T-helper 17 cell (primary cell): ENCODE results near the gene FGF13. TPM values are rescaled to one million over a fixed set of nuclear protein-coding genes. Genes with fewer than 3 reads are reported as not detected.
A peak's percentile ranks its signal among the peaks of the same experiment; 100 is the strongest.

Source experiments
- ATAC-seq: fragments of 150-1000 bp; cut with Tn5 transposase; 2 replicates; pipeline ENCODE4 v1.10.0; 2021; ENCODE audit warnings: mild to moderate bottlenecking, moderate library complexity
- DNase-seq, 3 donors: peaks; one replicate each; pipeline versions ENCODE4 v3.0.0 to v3.0.0-alpha.2; 2020 to 2021
- H3K9me3 ChIP-seq: one replicate; pipeline ENCODE4 v1.7.0; 2013; ENCODE audit warnings: low read length, mild to moderate bottlenecking; ENCODE audit not compliant: control insufficient read depth, poor library complexity, severe bottlenecking
- H3K27ac Mint-ChIP-seq: one replicate; pipeline ENCODE4 v1.8.0; 2022; ENCODE audit warnings: mild to moderate bottlenecking, moderate library complexity, mixed read lengths
- H3K27me3 Mint-ChIP-seq: one replicate; pipeline ENCODE4 v1.8.0; 2022; ENCODE audit warnings: mixed read lengths
- H3K36me3 Mint-ChIP-seq: one replicate; pipeline ENCODE4 v1.8.0; 2022; ENCODE audit warnings: low read depth, mixed read lengths
- H3K4me1 Mint-ChIP-seq: one replicate; pipeline ENCODE4 v1.8.0; 2022; ENCODE audit warnings: mild to moderate bottlenecking, mixed read lengths
- H3K4me3 Mint-ChIP-seq: one replicate; pipeline ENCODE4 v1.8.0; 2022; ENCODE audit warnings: mild to moderate bottlenecking, moderate library complexity, mixed read lengths
- total RNA-seq, 4 donors: library from RNA in 2 of 4; stranded (reverse) in 2 of 4; gene quantifications; one replicate each; pipeline ENCODE4 v1.2.3 and lab custom pipeline; 2022 to 2026

FGF13 gene
- not detected for total RNA-seq
- 0 to 0.12 reads per million in 2 donors for total RNA-seq (lab: John Stamatoyannopoulos, UW)

DNA sequence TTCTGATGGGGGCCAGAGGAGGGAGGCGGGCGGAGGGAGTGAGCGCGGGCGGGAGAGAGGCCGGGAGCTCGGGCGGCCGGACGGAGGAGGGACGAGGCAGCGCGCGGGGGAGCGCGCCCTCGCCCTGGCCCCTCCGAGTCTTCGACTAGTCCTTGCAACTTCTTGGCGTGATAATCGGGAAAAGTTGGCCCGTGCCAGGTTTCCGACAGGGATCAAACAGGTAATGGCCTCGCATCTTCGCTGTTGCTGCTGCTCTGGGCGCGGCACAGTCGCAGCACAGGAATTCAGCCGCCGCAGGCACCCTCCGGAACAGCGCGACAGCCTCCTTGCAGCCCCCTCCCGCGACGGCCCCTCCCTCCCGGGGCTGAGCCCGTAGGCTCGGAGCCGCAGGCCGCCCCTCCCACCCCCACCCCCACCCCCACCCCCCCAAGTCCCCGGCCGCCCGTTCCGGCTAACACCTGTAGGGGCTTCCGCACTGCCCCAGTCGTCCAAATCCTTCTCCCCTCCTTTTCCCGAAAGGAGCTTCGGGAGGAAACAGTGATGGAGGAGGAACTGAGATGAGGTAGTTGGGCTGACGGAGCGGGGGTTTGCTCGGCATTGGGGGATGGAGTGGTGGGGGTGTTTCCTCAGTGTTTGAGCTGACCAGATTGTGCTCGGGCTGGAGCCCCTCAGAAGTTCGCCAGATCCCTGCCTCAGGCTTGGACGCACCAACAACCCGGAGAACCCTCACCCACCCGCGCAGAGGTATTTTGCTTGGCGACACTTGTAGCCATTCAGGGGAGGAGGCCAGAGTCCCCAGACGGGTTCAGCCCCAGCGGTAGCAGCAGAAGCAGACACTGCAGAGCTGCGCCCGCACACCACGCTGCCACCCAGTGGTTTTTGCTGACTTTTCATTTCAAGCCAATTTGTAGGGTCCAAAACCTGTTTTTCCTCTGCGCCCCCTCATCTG lies at the start of gene FGF13:
Gene FGF13 (minus strand): TSS at position 319 of the 949 bp plus-strand sequence. CDS start 714 bp downstream, outside the sequence.
- no peak for ATAC-seq
- H3K9me3 ChIP-seq = no peaks in the 10 kb centered on the region
- H3K4me1 Mint-ChIP-seq = peaks cover 2% of the 10 kb centered on the region
- no peak for DNase-seq
- peaks cover 21% of the 10 kb centered on the region for H3K27me3 Mint-ChIP-seq
- no peaks in the 10 kb centered on the region for H3K36me3 Mint-ChIP-seq
- peak within 1 kb of the TSS; percentile 47 for H3K4me3 Mint-ChIP-seq
- no peak within 1 kb of the TSS for H3K27ac Mint-ChIP-seq

DNA sequence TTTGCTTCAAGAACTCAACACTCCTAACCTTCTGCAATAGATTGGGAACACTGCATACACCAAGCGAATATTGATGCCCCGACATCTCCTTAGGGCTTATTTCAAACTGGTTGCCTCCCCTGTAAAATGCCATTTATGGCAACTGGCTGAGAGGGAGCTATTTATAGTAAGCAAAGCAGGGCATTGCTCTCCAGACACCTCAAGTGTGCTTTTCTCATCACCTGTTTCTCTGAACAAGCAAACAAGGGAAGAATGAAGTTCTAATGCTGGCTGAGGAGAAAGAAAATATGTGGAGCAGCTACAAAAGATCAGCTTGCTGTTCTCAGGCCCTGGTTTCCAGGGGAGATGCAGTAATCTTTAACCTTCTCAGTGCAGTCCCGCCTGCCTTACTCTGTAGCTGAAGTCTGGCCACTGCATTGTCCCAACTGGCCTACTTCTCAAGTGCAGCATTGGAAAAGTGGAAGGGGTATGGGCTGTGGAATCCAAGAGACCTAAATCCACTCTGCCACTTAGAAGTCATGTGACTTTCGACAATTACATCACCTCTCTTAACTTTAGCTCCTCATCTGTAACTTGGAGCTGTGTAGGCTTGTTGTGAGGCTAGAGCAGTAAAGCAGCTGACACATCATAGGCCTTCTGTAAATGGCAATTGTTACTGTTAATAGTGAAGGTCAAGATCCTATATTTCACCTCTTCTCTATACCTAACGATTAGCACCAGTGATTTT lies 47.9 kb upstream of the FGF13 start:
- Mint-ChIP-seq H3K27me3 (no peaks in the 10 kb centered on the region), H3K4me1 (no peaks in the 10 kb centered on the region), H3K4me3 (no peak overlapping the region), H3K36me3 (no peaks in the 10 kb centered on the region), H3K27ac (no peak overlapping the region)
- H3K9me3 ChIP-seq = no peaks in the 10 kb centered on the region
- DNase-seq = no peak
- ATAC-seq = no peak

- no peak overlapping the region for H3K27ac Mint-ChIP-seq
- no peaks in the 10 kb centered on the region for H3K4me1 Mint-ChIP-seq
- ATAC-seq (no peak), DNase-seq (no peak)
- no peak overlapping the region for H3K4me3 Mint-ChIP-seq
- H3K36me3 Mint-ChIP-seq = no peaks in the 10 kb centered on the region
- no peaks in the 10 kb centered on the region for H3K27me3 Mint-ChIP-seq
- no peaks in the 10 kb centered on the region for H3K9me3 ChIP-seq
Observed at GRCh38 chrX:138756234-138756633, 44.7 kb upstream of the FGF13 start.

DNA sequence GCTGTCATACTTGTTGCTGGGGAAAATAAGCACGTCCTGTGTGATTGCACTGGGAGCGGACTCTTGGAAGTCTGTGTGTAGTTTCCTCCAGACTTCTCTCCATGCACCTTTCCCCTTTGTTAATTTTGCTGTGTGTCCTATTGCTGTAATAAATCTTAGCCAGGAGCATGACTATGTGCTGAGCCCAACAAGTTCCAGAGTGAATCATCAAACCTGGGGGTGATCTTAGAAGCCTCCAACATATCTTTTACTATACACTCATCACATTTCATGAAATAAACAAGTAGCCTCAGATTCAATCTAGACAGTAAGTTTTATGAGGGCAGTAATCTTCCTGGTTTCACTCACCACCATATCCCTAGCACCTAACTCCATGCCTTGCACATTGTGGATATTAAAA lies 43.3 kb upstream of the FGF13 start:
- no peaks in the 10 kb centered on the region for H3K4me1 Mint-ChIP-seq
- H3K36me3 Mint-ChIP-seq = peaks cover 2% of the 10 kb centered on the region
- H3K27ac Mint-ChIP-seq = no peak overlapping the region
- H3K9me3 ChIP-seq = no peaks in the 10 kb centered on the region
- ATAC-seq (no peak), DNase-seq (no peak)
- H3K4me3 Mint-ChIP-seq = no peak overlapping the region
- H3K27me3 Mint-ChIP-seq = no peaks in the 10 kb centered on the region

DNA sequence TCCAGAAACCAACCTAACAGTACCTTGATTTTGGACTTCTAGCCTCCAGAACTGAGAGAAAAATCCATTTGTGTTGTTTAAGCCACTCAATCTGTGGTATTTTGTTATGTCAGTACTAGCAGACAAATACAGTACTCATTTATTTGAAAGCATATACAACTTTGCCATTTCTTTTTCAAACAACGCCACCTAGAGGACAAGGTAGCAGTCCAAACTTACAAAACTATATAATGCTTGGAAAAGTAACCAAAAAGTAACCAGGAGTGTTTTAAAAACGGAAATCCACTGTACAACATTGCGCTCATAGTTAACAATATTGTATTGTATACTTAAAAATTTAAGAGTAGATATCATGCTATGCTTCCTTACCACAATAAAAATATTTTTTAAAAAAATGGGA lies 37.0 kb upstream of the FGF13 start:
- Mint-ChIP-seq H3K4me1 (peaks cover 2% of the 10 kb centered on the region), H3K27me3 (no peaks in the 10 kb centered on the region), H3K27ac (no peak overlapping the region), H3K36me3 (peaks cover 2% of the 10 kb centered on the region), H3K4me3 (no peak overlapping the region)
- no peak for ATAC-seq
- no peaks in the 10 kb centered on the region for H3K9me3 ChIP-seq
- DNase-seq = no peak

- Mint-ChIP-seq H3K27me3 (no peaks in the 10 kb centered on the region), H3K4me1 (peaks cover 2% of the 10 kb centered on the region), H3K36me3 (no peaks in the 10 kb centered on the region), H3K4me3 (no peak overlapping the region), H3K27ac (no peak overlapping the region)
- DNase-seq (no peak), ATAC-seq (no peak)
- H3K9me3 ChIP-seq = no peaks in the 10 kb centered on the region
Observed at GRCh38 chrX:138745196-138745595, 33.7 kb upstream of the FGF13 start.

GRCh38 chrX:138742217-138742616 lies 30.7 kb upstream of the FGF13 start:
- H3K36me3 Mint-ChIP-seq = no peaks in the 10 kb centered on the region
- H3K27me3 Mint-ChIP-seq = no peaks in the 10 kb centered on the region
- no peak overlapping the region for H3K4me3 Mint-ChIP-seq
- peaks cover 2% of the 10 kb centered on the region for H3K4me1 Mint-ChIP-seq
- ATAC-seq (no peak), DNase-seq (no peak)
- H3K27ac Mint-ChIP-seq = no peak overlapping the region
- no peaks in the 10 kb centered on the region for H3K9me3 ChIP-seq

DNA sequence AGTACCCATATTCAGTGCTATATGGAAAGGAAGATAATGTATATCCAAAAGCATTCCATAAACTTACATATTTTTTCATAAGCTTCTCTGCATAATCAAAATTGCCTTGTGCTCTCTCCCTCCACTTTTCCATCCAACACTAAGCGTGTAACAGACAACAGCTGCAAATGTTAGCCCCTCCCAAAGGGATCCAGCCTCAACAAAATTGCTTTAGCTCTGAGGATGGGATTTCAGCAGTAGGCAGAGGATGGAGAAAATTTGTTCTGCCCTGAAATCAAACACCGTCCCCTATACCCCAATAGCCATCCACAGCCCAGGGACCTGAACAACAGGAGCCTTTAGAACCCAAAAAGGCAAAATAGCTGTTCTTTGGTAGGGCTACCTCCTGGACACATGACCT lies 28.8 kb upstream of the FGF13 start:
- ATAC-seq (no peak), DNase-seq (no peak)
- no peak overlapping the region for H3K4me3 Mint-ChIP-seq
- H3K9me3 ChIP-seq = no peaks in the 10 kb centered on the region
- no peaks in the 10 kb centered on the region for H3K4me1 Mint-ChIP-seq
- no peaks in the 10 kb centered on the region for H3K27me3 Mint-ChIP-seq
- H3K27ac Mint-ChIP-seq = no peak overlapping the region
- H3K36me3 Mint-ChIP-seq = no peaks in the 10 kb centered on the region

GRCh38 chrX:138723301-138723700 lies 11.8 kb upstream of the FGF13 start:
- ATAC-seq = no peak

GRCh38 chrX:138719396-138719795 lies 7.9 kb upstream of the FGF13 start:
- Mint-ChIP-seq H3K27ac (no peak overlapping the region), H3K4me1 (peaks cover 2% of the 10 kb centered on the region), H3K4me3 (no peak overlapping the region), H3K36me3 (no peaks in the 10 kb centered on the region), H3K27me3 (peaks cover 7% of the 10 kb centered on the region)
- DNase-seq (no peak), ATAC-seq (no peak)
- H3K9me3 ChIP-seq = no peaks in the 10 kb centered on the region

More at GRCh38 chrX:138723301-138723700, 11.8 kb upstream of the FGF13 start:
- H3K27ac Mint-ChIP-seq = no peak overlapping the region
- no peak for DNase-seq
- H3K36me3 Mint-ChIP-seq = no peaks in the 10 kb centered on the region
- H3K27me3 Mint-ChIP-seq = no peaks in the 10 kb centered on the region
- H3K9me3 ChIP-seq = no peaks in the 10 kb centered on the region
- H3K4me1 Mint-ChIP-seq = no peaks in the 10 kb centered on the region
- no peak overlapping the region for H3K4me3 Mint-ChIP-seq

DNA sequence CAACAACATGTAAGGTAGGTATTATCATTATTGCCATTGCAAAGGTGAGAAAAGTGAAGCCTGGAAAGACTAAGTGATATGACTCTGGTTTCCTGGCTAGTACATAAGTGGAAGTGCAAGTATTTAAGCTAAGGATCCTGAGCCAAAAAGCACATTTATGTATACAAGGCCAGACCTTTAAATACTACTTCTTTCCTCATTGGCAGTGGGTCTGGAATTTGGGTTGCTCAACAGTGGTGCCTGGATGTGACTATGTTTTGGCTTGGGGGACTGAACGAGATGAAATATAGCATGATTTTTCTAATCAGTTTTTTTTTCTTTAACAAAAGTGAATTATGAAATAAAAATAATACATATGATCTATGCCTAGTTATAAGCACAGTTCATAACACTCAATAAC lies 7.4 kb upstream of the FGF13 start:
- no peaks in the 10 kb centered on the region for H3K36me3 Mint-ChIP-seq
- no peak overlapping the region for H3K27ac Mint-ChIP-seq
- ATAC-seq = no peak

GRCh38 chrX:138710866-138711341 lies 613 bp downstream of the FGF13 start:
- no peak for DNase-seq
- no peak overlapping the region for H3K27ac Mint-ChIP-seq

More for the DNA sequence above, 7.4 kb upstream of the FGF13 start:
- peaks cover 7% of the 10 kb centered on the region for H3K27me3 Mint-ChIP-seq
- H3K9me3 ChIP-seq = no peaks in the 10 kb centered on the region
- peaks cover 2% of the 10 kb centered on the region for H3K4me1 Mint-ChIP-seq
- no peak overlapping the region for H3K4me3 Mint-ChIP-seq
- DNase-seq = no peak

More at GRCh38 chrX:138710866-138711341, 613 bp downstream of the FGF13 start:
- Mint-ChIP-seq H3K4me3 (no peak overlapping the region), H3K27me3 (peaks cover 21% of the 10 kb centered on the region), H3K36me3 (no peaks in the 10 kb centered on the region), H3K4me1 (peaks cover under 1% of the 10 kb centered on the region)
- ATAC-seq = no peak
- no peaks in the 10 kb centered on the region for H3K9me3 ChIP-seq
